ENCODE data around the gene SLC32A1.

SLC32A1 gene, protein sequence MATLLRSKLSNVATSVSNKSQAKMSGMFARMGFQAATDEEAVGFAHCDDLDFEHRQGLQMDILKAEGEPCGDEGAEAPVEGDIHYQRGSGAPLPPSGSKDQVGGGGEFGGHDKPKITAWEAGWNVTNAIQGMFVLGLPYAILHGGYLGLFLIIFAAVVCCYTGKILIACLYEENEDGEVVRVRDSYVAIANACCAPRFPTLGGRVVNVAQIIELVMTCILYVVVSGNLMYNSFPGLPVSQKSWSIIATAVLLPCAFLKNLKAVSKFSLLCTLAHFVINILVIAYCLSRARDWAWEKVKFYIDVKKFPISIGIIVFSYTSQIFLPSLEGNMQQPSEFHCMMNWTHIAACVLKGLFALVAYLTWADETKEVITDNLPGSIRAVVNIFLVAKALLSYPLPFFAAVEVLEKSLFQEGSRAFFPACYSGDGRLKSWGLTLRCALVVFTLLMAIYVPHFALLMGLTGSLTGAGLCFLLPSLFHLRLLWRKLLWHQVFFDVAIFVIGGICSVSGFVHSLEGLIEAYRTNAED

DNA sequence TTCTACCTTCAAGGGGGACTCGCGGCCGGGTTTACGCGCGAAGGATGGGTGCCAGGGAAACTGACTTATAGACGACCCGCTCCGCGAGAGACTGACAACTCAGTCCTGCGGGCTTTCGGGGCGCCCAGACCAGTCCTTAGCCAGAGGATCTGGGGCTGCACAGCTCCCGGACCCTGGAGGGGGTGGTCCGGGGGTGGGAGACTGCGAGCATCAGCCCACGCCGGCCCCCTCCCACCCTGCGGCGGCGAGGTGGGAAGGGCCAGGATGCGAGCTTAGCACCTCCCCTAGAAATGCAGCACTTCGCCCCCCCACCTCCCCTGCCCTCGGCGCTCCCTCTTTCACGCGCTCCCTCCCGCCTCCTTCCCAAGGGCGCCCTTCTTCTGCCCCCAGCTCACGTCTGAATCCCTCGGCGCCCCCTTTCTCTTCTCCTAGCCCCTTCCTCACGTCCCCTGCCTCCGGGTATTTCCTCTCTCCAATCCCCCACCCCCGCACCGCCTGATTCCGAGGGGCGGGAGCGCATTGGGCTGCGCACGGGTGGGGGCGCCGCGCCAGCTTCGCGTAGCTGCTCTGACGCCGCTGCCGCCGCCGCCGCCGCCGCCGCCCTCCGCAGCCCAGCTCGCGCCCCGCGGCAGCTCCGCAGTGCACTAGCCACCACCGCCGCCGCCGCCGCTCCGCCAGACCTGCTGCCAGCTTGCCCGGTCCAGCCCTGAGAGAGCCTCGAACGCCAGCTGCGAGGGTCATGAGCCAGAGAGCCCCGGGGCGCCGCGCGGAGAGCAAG, at the start of gene SLC32A1:
SLC32A1 (plus strand) TSS at position 639 of the 778 bp plus-strand sequence. CDS start 239 bp downstream, outside the sequence.
- DNase-seq (ENCODE audit: low read depth) = no peak

DNA sequence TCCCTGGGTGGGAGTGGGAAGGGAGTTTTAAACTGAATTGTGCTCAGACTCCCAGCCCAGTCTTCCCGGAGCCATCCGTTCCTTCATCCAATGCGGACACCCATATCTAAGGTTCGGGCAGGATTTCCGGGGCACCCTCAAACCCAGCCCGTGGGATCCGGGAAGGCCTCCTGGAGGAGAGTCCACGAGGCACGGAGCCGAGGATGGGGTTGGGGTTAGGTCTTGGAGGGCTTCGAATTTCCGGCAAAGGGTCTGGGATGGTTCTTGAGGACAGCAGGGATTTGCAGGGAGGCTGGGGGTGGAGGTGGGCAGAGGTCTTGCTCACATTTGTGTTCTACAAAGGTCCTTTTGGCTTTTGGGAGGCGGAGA, 49.5 kb upstream of the SLC32A1 start:
- DNase-seq (ENCODE audit: low read depth) = no peak

DNA sequence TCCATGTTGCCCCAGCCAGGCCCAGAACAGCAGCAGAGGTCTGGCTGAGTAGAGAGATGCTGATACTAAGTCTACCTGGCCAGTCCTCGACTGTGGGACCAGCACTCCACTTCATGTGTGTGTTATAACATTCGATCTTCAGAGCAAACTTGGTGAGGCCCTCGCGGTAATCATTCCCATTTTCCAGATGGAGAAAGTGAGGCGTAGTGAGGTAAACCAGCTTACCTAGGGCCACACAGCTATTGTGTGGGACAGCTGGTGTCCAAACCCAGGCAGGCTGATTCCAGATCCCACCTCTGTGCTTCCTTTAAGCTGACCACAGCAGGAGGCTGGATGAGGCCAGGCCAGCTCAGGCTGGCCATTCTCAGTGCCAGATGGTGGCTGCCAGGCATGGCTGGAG, 47.7 kb upstream of the SLC32A1 start:
- DNase-seq (ENCODE audit: low read depth) = no peak

DNA sequence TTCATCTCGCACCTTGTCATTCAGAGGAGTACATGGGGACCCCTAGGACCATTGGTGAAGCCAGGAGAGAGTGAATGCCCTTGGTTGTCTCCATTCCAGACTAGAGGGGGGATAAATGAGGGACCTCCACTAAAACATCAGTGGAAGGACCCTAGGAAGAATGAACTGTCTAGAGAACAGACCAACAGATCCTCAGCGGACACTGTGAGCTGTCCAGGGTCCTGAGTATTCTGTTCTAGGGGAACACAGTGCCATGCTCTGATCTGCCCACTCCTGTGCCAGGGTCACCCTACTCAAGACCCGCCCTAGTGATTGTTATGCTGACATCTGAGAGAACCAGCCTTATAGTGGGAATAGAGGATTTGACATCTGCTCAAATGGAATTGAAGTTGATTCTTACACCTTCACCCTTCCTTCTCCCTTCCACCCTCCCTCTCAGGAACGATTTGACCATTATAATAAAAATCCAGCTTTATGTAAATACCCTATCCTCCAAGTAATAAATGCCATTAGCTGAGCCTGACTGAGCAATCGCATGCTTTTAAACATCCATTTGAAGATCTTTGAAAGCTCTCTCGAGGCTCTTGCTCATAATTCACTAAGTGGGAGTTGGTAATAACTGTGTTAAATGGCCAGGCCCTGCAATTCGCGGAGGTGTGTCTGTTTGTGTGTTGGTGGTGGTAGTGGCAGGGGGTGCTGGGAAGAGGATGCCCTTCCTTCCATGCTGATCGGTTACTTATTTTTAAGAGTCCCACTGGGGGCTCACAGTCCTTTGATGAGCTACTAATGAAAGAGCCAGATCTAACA, 43.6 kb upstream of the SLC32A1 start:
- no peak for DNase-seq (ENCODE audit: low read depth)

DNA sequence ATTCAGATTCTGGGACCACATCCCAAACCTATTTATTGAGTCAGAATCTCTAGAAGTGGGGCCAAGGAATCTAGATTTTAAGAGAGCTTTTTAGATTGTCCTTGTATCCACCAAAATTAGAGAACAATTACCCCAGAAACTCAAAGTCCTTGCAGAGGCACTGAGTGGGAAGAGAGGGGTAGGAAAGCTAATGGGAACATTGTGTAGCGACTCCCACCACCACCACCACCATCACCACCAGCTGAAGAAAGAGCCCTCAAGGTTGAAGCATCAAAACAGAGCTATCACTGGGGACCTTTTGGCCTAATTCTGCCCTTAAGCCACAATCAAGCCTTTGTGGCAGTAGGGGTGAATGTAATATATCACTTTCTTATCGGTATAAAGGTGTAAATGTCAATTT, 39.0 kb upstream of the SLC32A1 start:
- DNase-seq (ENCODE audit: low read depth) = no peak

DNA sequence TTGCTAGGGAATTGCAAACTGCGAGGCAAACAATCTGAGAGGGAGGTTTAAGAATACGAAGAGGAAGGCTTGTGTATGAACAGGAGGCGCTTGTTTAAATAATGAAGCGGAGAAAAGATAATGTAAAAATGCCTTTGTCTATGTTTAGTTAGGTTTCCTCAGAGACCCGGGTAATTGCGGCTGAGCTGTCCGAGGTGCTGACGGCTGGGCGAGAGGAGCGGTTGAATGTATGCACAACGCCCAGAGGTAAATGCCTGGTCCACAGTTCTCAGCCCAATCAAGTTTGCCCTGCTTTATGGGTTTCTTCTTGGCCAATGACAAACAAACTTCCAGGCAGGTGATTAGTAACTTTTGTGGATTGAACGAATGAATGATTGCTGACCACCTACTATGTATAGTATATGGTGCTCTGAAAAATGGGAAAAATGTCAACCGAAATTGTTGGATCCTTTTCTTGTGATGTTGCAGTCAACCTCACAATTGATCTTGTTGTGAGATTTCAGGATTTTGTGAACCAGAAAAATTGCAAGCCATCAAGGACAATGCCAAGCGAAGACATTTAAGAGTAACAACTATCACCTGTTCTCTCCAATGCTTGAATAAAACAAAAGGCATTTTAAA, 38.3 kb upstream of the SLC32A1 start:
- peak; percentile 18 for DNase-seq (ENCODE audit: low read depth)

DNA sequence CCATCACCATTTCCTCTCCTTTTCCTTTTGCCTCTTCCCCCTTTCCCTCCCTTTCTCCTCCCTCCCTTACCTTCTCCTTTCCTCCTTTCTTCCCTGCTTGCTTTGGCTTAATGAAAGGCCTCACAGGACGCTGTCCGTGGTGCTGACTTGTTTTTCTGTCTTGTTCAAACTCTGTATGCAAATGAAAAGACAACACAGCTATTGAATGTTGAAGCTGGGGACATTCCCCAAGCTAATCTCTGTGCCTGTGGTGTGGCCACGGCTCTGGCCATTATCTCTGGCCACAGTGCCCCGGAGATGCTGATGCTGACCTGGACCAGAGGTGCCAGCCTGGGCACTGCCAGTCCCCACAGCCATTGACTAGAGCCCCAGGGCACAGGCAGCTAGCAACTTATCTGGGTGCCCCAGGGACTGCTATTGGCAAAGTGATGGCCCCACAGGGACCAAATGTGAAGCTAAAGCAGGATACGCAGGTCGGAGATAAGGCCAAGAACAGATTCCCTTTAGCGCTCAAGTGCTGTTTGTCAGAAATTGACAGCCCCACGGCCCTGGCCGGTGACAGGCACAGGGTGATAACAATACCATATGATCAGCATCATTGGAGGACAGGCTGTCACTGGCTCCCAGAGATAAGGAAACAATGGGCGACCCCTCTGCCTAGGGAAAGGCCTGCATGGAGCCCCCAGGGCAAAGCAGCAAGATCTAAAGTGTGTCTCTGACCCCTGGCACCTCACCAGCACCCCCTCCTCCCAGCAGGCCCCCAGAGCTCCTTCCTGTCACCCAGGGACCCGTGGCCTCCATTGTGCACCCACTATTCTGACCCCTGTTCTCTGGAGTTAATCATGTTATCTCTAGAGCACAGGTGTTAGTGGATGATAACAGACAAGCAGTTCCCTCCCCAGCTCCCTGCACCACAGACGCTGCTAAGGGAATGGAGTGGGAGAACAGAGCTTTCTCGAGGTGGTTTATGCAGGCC, 31.6 kb upstream of the SLC32A1 start:
- DNase-seq (ENCODE audit: low read depth) = peak; percentile 20

DNA sequence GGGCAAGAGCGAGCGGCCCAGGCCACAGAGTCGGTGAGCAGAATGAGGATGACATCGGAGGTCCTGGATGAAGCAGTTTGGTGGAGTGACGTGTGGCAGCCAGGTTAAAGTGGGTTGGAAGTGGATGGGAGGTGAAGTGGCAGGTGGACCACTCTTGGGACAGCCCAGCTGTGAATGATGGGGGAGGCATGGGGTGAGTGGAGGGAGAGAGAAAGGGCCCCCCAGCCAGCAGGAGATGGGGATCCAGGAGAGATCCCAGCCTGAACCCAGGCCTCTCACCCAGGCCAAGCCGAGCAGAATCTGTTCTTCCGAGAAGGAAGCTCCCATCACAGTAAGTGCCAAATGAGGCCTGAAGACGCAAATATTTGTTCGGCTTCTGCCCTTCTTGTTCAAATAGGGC, 27.0 kb upstream of the SLC32A1 start:
- no peak for DNase-seq (ENCODE audit: low read depth)

DNA sequence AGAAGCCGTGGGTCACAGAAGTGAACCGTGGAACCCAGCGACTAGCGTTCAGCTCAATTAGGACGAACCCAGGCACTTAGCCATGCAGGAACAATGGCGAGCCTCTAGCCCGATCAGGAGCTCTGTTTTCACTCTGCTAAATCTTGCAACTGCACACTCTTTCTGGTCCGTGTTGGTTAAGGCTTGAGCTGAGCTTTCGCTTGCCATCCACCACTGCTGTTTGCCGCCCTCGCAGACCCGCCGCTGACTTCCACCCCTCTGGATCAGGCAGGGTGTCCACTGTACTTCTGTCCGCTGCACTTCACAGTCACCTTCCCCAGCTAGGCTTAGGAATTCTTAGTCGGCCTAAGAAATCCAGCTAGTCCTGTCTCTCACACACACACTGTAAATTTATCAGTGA, 25.7 kb upstream of the SLC32A1 start:
- DNase-seq (ENCODE audit: low read depth) = no peak

DNA sequence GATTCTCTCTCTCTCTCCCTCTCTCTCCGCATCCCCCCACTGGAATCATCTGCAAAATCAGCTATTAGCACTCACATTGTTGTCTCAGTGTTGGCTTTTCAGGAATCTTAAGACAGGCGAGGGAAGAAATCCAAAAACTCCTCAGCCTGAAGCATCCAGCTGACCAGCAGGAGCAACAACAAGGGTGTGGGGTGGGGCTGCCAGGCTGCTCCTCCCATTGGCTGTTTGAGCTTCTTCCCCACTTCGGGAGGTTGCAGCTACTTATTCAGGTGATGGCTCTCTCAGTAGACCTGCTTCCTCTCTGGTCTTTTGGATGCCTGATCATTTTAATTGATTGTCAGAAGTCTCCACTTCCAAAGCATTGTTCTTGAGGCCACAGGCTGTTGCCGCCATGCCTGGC, 24.1 kb upstream of the SLC32A1 start:
- DNase-seq (ENCODE audit: low read depth) = no peak

DNA sequence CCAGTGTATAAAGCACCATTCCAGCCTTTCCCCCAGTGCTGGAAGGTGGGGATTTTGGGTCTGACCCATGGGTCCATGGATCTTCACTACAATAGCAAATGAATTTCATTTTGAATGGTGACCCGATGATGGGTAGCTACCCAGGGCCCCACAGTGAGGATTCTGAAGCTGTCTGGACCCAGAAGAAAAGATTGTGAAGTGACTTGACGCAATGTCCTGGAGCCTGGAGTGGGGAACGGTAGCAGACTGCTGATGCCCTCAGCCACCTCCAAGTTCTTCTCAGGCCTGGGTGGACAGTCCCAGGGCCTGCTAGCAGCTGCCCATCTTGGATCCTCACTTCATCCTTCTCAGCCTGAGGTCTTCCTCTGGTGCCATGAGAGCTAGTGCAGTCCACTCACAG, 23.4 kb upstream of the SLC32A1 start:
- no peak for DNase-seq (ENCODE audit: low read depth)

DNA sequence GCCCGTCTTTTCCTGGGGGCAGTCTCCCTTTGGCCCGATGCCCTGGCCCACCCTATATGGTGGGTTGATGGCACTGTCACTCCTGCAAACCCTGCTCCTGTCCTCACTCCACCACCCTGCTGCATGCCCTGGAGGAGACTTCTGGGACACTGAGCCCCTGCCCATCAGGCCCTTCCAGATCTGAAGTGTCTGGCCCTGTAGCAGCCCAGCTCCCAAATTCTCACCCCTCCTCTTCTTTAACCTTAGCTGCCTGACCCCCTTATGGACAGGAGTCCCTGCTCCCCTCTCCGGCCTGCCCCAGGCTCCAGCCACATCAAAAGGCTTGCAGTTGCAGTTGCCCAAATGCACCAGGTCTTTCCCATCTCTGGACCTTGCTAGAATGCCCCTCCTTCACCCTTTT, 20.8 kb upstream of the SLC32A1 start:
- no peak for DNase-seq (ENCODE audit: low read depth)

DNA sequence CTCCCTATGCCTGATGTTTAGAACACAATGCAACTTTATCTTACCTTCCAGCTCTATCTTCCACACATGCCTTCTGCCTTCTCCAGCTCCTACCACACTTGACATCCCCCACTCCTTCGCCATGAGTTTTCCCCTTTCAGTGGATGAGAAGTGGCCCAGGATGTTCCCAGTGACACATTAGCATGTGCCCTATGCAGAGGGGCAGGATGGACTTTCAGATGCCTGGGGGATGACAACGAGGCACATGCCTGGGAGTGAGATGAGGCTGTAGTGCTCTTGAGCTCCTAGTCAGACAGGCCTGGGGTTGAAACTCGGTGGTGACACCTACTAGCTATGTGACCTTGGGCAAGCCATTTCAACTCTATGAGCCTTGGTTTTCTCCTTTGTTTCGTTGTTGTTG, 20.1 kb upstream of the SLC32A1 start:
- DNase-seq (ENCODE audit: low read depth) = no peak

DNA sequence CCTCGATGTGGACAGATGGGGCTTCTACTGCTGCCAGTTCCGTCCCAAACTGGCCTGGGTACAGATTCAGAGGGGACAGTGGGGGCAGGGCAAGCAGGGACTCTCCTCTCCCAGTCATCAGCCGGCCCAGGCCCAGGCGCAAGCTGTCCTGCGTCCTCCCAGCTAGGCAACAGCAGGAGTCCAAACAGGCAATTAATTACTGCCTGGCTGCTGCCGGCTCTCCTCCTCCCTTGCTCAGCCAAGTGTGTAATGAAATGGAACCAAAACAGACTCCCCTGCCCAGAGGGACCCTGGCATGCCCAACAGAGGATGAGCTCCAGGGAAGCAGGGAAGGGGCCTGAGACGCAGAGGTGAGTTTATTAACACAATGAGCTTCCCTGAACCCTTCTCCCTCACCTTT, 17.8 kb upstream of the SLC32A1 start:
- no peak for DNase-seq (ENCODE audit: low read depth)

DNA sequence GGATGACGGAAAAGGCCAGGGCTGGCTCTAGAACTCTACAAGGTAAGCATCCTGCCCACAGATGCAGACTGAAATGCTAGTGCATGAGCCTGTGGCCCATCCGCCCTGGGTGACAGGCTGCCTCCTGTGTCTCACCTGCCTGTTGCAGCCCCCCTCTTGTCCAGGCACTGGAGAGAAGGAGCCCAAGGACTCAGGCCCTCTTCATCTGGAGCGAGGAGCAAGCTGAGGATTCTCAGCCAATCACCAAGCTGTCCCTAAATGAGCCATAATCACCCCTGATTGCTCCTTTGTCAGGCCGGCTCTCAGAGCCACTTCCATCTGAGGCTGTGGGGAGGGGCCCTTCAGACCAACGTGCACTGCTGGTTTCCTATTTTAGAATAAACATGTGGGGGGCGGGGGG, 10.0 kb upstream of the SLC32A1 start:
- no peak for DNase-seq (ENCODE audit: low read depth)

DNA sequence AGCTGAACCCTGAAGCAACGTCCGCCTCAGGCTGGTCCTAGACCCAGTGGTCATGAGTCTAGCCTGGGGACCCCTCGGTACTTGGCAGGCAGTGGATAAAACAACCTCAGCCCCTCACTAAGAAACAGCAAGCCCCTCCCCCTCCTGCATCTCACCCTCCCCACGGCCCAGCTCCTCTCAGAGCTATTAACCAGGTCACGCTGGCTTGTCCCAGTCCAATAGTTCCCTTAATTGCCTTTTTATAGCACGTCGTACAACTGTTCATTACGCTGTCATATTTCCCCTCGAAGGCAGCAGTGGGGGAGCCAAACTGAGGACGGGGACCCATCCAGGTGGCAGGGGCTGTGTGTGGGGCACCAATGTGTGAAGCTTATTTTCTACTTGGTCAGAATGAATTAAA, 8.6 kb upstream of the SLC32A1 start:
- no peak for DNase-seq (ENCODE audit: low read depth)

DNA sequence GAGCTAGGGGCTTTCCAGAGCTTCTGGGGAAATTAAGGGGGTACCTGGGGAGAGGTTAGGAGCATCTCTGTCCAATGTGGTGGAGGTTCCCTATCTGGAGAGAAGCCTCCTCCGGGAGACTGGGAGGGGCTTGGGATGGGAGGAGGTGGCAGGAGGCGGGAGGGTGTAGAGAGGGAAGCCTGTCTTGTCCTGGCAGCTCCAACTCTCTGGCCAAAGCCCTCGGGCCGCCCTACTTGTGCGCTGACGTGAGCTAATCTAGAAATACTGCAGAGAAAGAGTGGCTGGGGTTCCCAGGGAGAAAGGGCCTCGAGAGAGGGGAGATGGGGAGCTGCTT, 1.6 kb upstream of the SLC32A1 start:
- DNase-seq (ENCODE audit: low read depth) = no peak

DNA sequence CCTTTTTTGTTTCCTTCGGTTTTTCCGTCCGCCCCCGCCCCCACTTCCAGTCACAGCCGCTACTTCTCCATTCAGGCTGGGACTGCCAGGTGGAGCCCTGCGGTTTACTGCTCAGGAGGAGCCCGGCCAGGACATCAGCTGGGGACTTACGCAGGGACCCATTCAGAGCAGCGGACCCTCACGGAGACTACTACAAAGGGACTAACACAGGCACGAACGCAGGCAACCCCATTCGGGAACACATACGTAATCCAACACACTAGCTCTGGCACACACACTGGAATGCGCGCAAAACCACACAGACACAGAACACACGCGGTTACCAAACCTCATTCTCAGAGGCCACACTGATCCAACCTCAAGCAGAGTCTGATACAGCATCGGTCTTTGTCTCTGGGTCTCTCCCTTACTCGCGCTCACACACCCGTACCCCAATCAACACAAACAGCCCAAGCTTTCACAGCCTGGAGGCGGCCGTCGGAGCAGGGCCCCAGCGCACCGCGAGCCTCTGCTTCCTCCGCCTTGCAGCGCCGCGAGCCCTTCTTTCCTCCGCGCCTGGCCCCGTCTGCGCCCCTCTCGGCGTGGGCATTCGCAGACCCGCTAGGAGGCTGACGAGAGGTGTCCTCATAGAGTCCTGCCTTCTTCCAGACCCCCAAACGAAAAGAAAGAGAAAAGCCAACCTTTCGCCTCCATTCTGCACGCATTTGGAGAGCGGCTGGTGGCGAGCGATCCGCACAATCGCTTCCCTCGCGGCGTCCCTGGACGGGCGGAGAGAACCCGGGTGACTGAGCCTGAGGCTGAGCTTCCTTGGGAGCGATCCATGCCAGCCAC, 1.1 kb upstream of the SLC32A1 start:
- no peak for DNase-seq (ENCODE audit: low read depth)

DNA sequence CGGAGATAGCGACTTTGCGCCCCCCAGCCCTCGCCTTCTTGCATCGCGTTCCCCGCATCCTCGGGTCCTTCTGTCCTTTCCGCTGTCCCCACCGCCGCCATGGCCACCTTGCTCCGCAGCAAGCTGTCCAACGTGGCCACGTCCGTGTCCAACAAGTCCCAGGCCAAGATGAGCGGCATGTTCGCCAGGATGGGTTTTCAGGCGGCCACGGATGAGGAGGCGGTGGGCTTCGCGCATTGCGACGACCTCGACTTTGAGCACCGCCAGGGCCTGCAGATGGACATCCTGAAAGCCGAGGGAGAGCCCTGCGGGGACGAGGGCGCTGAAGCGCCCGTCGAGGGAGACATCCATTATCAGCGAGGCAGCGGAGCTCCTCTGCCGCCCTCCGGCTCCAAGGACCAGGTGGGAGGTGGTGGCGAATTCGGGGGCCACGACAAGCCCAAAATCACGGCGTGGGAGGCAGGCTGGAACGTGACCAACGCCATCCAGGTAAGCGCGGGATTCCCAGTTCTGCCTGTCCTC, 401 bp downstream of the SLC32A1 start:
- no peak for DNase-seq (ENCODE audit: low read depth)
